ENCODE results near the gene HSD17B2. TPM values are rescaled to one million over a fixed set of nuclear protein-coding genes. Genes with fewer than 3 reads are reported as not detected.
"Not testable (repeated sequence)": the region's sequence is repeated elsewhere in the genome, so short reads cannot be mapped to it uniquely, and the experiment has no call there.

Gene HSD17B2
- total and polyA plus RNA-seq, 2 donors: 31.6 to 83.2 TPM

- H3K27ac ChIP-seq (ENCODE audit: low read depth): no peak overlapping the region
- H3K36me3 ChIP-seq (ENCODE audit: insufficient read depth): no peaks in the 10 kb centered on the region
- no peaks in the 10 kb centered on the region for H3K4me1 ChIP-seq (ENCODE audit: insufficient read depth)
- no peak overlapping the region for H3K4me3 ChIP-seq (ENCODE audit: low read depth, low read length)
- WGBS: 92% methylated on average over 6 of the region's 6 CpGs
- no peak for DNase-seq (ENCODE audit: extremely low spot score)
These were observed 48.8 kb downstream of the HSD17B2 start for GRCh38 chr16:82083710-82084353.

- Histone ChIP-seq H3K4me1 (ENCODE audit: insufficient read depth) (no peaks in the 10 kb centered on the region), H3K36me3 (ENCODE audit: insufficient read depth) (no peaks in the 10 kb centered on the region), H3K4me3 (ENCODE audit: low read depth, low read length) (no peak overlapping the region), H3K27ac (ENCODE audit: low read depth) (no peak overlapping the region)
- DNase-seq (ENCODE audit: extremely low spot score): no peak
- 88% methylated on average over 2 of the region's 2 CpGs for WGBS
These were observed 50.1 kb downstream of the HSD17B2 start for GRCh38 chr16:82085011-82085779.

- Histone ChIP-seq H3K36me3 (ENCODE audit: insufficient read depth) (no peaks in the 10 kb centered on the region), H3K4me1 (ENCODE audit: insufficient read depth) (no peaks in the 10 kb centered on the region), H3K27ac (ENCODE audit: low read depth) (no peak overlapping the region), H3K4me3 (ENCODE audit: low read depth, low read length) (no peak overlapping the region)
- WGBS: 22% methylated on average over 4 of the region's 4 CpGs
- no peak for DNase-seq (ENCODE audit: extremely low spot score)
These were observed 53.4 kb downstream of the HSD17B2 start for GRCh38 chr16:82088483-82088882.

- H3K36me3 ChIP-seq (ENCODE audit: insufficient read depth): no peaks in the 10 kb centered on the region
- no peak overlapping the region for H3K4me3 ChIP-seq (ENCODE audit: low read depth, low read length)
- H3K27ac ChIP-seq (ENCODE audit: low read depth): no peak overlapping the region
- no peak for DNase-seq (ENCODE audit: extremely low spot score)
- WGBS: 53% methylated on average over 1 of the region's 1 CpG
- no peaks in the 10 kb centered on the region for H3K4me1 ChIP-seq (ENCODE audit: insufficient read depth)
These were observed 56.2 kb downstream of the HSD17B2 start for GRCh38 chr16:82091241-82091640.

- 85% methylated on average over 2 of the region's 2 CpGs for WGBS
These were observed 57.7 kb downstream of the HSD17B2 start for GRCh38 chr16:82092711-82093110.

GRCh38 chr16:82093666-82094300 is 58.7 kb downstream of the HSD17B2 start:
- H3K27ac ChIP-seq (ENCODE audit: low read depth): no peak overlapping the region
- H3K36me3 ChIP-seq (ENCODE audit: insufficient read depth): peaks cover under 1% of the 10 kb centered on the region
- no peak for DNase-seq (ENCODE audit: extremely low spot score)

More at GRCh38 chr16:82092711-82093110, 57.7 kb downstream of the HSD17B2 start:
- no peak overlapping the region for H3K4me3 ChIP-seq (ENCODE audit: low read depth, low read length)
- H3K4me1 ChIP-seq (ENCODE audit: insufficient read depth): no peaks in the 10 kb centered on the region
- H3K27ac ChIP-seq (ENCODE audit: low read depth): no peak overlapping the region
- H3K36me3 ChIP-seq (ENCODE audit: insufficient read depth): no peaks in the 10 kb centered on the region
- DNase-seq (ENCODE audit: extremely low spot score): no peak

GRCh38 chr16:82094942-82095540 is 60.0 kb downstream of the HSD17B2 start:
- H3K27ac ChIP-seq (ENCODE audit: low read depth): no peak overlapping the region
- WGBS: 65% methylated on average over 8 of the region's 8 CpGs

More at GRCh38 chr16:82093666-82094300, 58.7 kb downstream of the HSD17B2 start:
- Histone ChIP-seq H3K4me1 (ENCODE audit: insufficient read depth) (no peaks in the 10 kb centered on the region), H3K4me3 (ENCODE audit: low read depth, low read length) (no peak overlapping the region)

GRCh38 chr16:82096641-82097040 is 61.6 kb downstream of the HSD17B2 start:
- WGBS: 95% methylated on average over 3 of the region's 3 CpGs
- DNase-seq (ENCODE audit: extremely low spot score): no peak
- Histone ChIP-seq H3K27ac (ENCODE audit: low read depth) (no peak overlapping the region), H3K36me3 (ENCODE audit: insufficient read depth) (peaks cover 3% of the 10 kb centered on the region), H3K4me3 (ENCODE audit: low read depth, low read length) (no peak overlapping the region), H3K4me1 (ENCODE audit: insufficient read depth) (no peaks in the 10 kb centered on the region)

More at GRCh38 chr16:82094942-82095540, 60.0 kb downstream of the HSD17B2 start:
- Histone ChIP-seq H3K4me3 (ENCODE audit: low read depth, low read length) (no peak overlapping the region), H3K36me3 (ENCODE audit: insufficient read depth) (peaks cover 3% of the 10 kb centered on the region), H3K4me1 (ENCODE audit: insufficient read depth) (no peaks in the 10 kb centered on the region)
- DNase-seq (ENCODE audit: extremely low spot score): no peak

- no peak overlapping the region for H3K27ac ChIP-seq (ENCODE audit: low read depth)
- H3K4me1 ChIP-seq (ENCODE audit: insufficient read depth): no peaks in the 10 kb centered on the region
- WGBS: 93% methylated on average over 8 of the region's 8 CpGs
- no peaks in the 10 kb centered on the region for H3K36me3 ChIP-seq (ENCODE audit: insufficient read depth)
- H3K4me3 ChIP-seq (ENCODE audit: low read depth, low read length): no peak overlapping the region
- no peak for DNase-seq (ENCODE audit: extremely low spot score)
These were observed 70.1 kb downstream of the HSD17B2 start for GRCh38 chr16:82105107-82105506.

GRCh38 chr16:82108100-82108499 is 73.0 kb downstream of the HSD17B2 start:
- H3K4me1 ChIP-seq (ENCODE audit: insufficient read depth): no peaks in the 10 kb centered on the region
- no peak for DNase-seq (ENCODE audit: extremely low spot score)
- 91% methylated on average over 2 of the region's 2 CpGs for WGBS
- no peak overlapping the region for H3K27ac ChIP-seq (ENCODE audit: low read depth)
- H3K4me3 ChIP-seq (ENCODE audit: low read depth, low read length): no peak overlapping the region
- no peaks in the 10 kb centered on the region for H3K36me3 ChIP-seq (ENCODE audit: insufficient read depth)

- DNase-seq (ENCODE audit: extremely low spot score): no peak
- Histone ChIP-seq H3K27ac (ENCODE audit: low read depth) (no peak overlapping the region), H3K4me3 (ENCODE audit: low read depth, low read length) (no peak overlapping the region), H3K36me3 (ENCODE audit: insufficient read depth) (no peaks in the 10 kb centered on the region), H3K4me1 (ENCODE audit: insufficient read depth) (no peaks in the 10 kb centered on the region)
- 80% methylated on average over 6 of the region's 6 CpGs for whole genome bisulfite sequencing
These were observed 73.7 kb downstream of the HSD17B2 start for GRCh38 chr16:82108774-82109173.

- not testable (repeated sequence) for H3K27ac ChIP-seq (ENCODE audit: low read depth); H3K36me3 ChIP-seq (ENCODE audit: insufficient read depth); DNase-seq (ENCODE audit: extremely low spot score); H3K4me1 ChIP-seq (ENCODE audit: insufficient read depth); H3K4me3 ChIP-seq (ENCODE audit: low read depth, low read length)
- 77% methylated on average over 3 of the region's 3 CpGs for WGBS
These were observed 74.2 kb downstream of the HSD17B2 start for GRCh38 chr16:82109266-82109665.

- Histone ChIP-seq H3K27ac (ENCODE audit: low read depth) (no peak overlapping the region), H3K4me1 (ENCODE audit: insufficient read depth) (no peaks in the 10 kb centered on the region), H3K36me3 (ENCODE audit: insufficient read depth) (no peaks in the 10 kb centered on the region), H3K4me3 (ENCODE audit: low read depth, low read length) (no peak overlapping the region)
- 77% methylated on average over 2 of the region's 2 CpGs for WGBS
- DNase-seq (ENCODE audit: extremely low spot score): no peak
These were observed 76.9 kb downstream of the HSD17B2 start for GRCh38 chr16:82111944-82112343.

Measured in urinary bladder (tissue), 4 donors.